Middle frontal gyrus (tissue), 1 donor: Measurements from ENCODE around the gene HEATR5B.

Source experiments
- DNase-seq: peaks from one replicate; pipeline ENCODE4 v3.0.0-alpha.2; 2015; ENCODE audit warnings: low spot score; ENCODE audit errors: extremely low spot score

Gene HEATR5B

DNA sequence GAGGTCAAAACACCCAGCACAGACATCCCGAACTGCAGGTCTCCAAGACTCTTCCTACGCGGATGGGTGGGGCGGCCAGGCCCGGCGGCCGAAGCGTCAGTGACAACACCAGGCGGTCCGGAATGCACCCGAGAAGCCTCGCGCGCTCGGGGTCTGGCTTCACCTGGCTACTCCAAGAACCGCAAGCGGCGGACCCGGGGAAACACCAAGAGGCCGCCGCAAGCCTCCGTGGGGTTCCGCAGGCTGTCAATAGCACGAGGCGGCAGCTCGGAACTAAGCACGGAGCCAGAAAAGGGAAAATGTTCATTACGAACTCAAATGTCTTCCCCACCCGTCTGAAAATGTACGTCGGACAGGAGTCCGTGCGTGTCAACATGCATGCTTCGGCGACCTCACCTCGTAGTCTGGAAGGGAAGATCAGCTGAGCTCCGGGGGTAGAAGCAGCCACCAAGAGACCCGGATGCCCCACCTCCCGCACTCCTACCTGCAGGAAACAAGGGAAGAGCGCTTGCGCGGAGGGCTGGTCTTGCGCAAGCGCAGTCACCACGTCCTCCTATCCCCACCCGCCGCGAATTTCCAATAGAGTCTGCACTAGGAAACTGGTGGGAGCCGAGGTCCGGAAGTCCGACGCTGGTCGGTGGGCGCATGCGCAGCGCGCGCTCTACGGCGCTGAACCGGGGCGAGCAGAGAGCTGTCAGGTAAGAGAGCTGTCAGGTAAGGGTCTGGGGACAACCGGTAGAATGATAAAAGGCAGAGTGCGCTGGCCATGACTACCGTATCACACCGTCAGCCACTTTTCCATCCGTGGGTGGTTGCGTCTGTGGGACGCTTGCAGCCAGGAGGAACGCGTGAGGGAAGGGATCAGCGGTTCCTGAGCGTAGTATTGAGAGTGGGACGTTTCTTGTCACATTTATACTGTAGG, at the start of gene HEATR5B, which contains the start of gene GPATCH11:
TSS of gene HEATR5B (minus strand) at position 500 of the 922 bp plus-strand sequence. CDS start 958 bp downstream, outside the sequence.
TSS of gene GPATCH11 (plus strand) at position 646 of the 922 bp plus-strand sequence. CDS start 3,864 bp downstream, outside the sequence.
- DNase-seq = peak; percentile 94

DNA sequence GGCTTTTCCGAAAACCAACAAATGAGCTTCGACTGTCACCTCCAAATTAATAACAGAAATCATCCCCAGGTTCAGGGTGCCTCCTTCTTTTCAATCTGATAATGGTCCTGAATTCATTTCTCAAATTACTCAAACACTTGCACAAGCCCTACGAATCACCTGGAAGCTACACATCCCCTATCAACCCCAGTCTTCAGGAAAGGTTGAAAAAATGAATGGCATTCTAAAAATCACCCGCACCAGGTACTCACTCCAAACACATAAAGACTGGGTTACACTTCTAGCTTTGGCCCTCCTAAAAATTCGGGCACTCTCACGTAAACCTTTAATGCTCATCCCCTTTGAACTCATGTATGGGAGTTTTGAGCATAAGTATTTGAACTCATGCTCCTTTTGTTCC, 48.7 kb upstream of the HEATR5B start:
- no peak for DNase-seq

DNA sequence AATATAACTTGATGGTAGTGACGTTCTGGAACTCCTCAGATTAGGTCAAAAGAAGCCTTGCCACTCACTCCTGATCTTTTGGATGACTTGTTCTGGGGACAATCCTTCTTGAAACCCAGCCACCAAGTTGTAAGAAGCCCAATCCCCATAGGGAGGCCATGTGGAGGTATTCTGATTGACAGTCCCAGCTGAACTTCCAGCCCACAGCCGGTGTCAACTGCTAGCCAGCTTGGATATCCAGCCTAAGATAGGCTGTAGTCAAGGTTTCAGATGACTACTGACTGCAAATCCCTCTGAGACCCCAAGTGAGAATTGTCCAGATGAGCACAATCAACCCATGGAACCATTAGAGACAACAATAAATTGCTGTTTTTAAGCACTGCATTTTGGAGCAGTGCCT, 41.2 kb upstream of the HEATR5B start:
- no peak for DNase-seq

DNA sequence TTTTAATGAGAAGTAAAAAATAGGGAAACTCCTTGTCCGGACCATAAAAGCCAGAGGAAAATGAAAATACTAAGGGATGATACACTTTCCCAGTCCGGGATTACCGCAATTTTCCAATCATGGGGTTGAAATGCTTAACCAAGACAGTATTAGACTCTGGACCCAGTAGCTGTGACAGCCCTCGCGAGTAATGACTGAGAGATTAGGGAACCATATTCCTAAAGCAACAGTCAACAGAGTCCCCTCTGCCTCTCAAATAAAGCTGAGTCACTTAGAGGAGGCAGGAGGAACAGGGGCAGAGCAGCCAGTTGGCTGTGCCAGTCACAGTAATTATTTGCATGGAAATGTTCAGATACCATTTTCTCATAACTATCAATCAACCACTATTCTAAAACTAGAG, 35.0 kb upstream of the HEATR5B start:
- no peak for DNase-seq

DNA sequence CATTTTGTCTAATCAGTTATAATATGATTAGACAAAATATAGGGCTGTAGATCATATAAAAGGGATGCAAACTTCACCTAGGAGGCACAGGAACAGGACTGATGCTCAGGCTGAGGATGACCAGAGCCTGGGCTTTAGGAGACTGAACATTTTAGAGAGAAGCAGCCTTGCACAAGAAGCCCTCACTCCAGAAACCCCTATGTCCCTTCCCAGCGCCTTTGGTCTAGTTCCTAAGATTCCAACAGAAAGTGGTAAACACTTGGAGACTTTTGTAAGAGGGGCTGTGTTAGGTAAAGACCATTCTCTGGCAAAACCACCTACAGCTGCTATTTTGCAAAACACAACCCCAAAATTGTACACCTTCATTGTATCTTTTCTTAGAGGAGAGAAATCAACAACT, 33.4 kb upstream of the HEATR5B start:
- DNase-seq = no peak

DNA sequence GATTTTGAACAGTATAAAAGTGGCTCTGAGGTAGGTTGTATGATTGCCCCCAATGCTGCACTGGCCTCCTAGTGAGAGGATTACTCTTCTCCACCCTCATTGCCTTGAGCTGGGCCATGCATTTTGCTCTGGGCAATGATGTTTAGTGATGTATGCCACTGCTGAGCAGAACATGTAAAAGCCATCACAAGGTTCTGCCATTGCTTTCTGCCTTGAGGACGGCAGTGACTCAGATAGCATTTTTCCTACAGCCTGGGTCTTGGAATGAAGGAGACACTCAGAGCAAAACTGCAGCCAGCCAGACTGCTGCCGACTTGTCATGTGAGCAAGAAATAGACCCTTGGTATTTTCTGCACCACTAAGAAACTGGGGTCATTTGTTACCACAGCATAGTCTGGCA, 27.8 kb upstream of the HEATR5B start:
- DNase-seq = no peak

DNA sequence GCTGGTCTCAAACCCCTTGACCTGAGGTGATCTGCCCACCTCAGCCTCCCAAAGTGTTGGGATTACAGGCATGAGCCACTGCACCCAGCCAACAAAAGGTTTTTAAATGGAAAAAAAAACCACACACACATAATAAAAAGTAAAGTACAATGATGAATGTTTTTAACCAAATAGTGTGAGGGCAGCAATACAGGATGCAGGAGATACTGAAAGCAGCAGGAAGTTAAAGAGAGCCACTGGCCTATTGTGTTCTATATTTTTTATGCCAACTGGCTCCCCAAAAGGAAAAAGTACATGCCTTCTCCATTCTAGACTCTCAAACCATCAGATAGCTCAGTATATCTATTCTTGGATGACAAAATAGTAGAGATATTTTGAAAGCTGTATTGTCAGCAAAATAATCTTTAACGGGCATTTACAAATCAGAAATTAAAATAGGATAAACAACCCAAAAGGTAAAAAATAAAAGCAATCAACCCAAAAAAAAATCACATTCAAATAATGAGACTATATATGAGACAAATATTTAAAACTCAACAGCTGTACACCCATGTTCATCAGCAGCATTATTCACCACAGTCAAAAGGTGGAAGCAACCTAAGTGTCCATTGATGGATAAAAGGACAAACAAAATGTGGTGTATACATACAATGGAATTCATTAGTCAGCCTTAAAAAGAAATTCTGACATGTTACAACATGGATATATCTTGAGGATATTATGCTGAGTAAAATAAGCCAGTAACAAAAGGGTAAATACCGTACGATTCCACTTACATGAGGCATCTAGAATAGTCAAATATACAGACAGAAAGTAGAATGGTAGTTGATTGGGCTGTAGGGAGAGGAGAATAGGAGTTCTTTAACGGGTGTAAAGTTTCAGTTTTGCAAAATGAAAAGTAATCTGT, 26.4 kb upstream of the HEATR5B start:
- no peak for DNase-seq

DNA sequence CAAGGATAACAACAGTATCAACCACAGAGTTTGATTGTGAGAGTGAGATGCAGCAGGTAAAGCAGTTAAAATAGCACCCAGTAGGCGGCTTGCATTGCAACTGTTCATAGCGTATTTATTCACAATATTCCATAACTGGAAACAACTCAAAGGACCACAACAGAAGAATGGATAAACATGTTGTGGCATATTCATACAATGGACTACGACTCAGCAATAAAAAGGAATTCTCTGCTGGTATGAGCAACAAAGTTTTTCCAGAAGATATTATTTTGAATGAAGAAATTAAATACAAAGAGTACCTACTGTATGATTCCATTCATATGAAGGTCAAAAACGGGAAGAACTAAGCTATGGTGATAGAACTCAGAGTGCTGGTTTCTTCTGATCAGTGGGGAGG, 25.4 kb upstream of the HEATR5B start:
- DNase-seq = no peak

DNA sequence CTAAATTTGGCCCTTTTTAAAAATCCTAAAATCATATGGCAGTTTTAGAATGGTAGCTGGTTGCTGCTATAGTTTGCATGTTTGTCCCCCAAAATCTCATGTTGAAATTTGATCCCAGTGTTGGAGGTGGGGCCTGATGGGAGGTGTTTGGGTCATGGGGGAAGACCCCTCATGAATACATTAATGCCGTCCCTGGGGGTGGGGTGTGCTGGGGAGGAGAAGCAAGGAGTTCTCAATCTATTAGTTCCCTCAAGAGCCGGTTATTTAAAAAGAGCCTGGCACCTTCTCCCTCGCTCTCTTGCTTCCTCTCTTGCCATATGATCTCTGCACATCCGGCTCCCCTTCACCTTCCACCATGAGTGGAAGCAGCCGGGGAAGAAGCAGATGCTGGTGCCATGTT, 21.0 kb upstream of the HEATR5B start:
- no peak for DNase-seq

DNA sequence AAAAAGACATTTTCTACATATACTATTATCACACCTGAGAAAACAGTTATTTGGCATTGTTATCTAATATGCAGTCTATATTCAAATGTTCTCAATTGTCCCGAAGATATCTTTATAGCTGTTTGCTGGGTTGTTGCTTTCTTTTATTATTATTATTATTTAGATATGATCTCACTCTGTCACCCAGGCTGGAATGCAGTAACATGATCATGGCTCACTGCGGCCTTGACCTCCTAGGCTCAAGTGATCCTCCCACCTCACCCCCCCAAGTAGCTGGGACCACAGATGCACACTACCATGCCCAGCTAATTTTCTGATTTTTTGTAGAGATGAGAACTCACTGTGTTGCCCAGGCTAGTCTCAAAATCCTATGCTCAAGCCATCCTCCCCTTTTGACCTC, 20.0 kb upstream of the HEATR5B start:
- no peak for DNase-seq

DNA sequence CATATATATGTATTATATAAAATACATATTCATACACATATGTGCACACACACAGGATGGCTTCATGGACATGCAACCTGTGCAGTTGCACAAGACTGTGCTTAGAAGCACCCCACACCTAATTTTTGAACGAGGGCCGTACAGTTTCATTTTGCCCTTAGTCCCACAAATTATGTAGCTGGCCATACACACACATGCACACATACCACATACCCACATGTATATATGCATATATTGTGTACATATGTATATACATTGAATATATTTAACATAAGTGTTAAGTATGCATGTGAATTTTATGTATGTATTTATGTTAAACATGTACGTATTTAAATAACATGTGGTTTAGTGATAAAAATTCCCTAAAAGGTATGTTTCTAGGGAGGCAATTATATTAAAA, 18.4 kb upstream of the HEATR5B start:
- no peak for DNase-seq

DNA sequence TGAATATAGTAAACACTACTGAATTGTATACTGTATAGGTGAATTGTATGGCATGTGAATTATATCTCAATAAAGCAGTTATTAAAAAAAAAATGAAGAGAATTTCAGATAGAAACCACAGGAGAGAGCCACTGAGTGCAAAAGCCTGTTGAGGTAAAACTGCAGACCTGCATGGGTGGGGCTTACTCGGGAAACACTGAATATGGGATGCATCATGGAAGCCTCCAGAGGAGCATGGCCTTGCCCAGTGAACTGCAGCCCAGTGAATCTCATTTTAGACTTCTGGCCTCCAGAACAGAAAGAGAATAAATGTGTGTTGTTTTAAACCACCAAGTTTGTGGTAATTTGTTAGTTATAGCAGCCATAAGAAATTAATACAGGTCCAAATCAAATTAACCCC, 15.9 kb upstream of the HEATR5B start:
- no peak for DNase-seq

DNA sequence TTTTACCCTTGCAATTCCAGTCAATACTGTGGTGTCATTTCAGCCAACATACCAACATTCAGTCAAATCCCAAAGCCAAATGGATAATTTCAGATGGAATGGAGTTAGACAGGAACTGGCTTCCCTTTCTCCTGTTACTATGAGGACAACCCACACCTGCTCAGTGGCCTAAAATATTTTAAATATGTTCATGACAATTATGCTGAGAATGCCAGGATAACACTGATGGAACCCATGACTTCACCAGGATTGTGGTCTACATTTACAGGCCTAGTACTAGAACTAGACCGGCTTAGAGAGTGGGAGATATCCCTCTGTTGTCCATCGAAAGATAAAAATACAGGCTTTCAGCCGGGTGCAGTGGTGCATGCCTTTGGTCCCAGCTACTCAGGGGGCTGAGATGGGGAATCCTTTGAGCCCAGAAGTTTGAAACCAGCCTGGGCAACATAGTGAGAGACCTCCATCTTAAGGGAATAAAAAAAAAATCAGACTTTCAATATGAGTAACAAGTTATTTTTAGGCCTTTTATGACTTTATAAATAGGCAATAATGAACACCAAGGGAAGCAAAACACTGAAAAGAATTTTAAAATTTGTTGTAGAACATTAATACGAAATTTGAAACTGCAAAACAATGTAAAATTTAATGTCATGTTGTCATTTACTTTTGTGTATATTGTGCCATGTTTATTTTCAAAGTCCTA, 14.4 kb upstream of the HEATR5B start:
- DNase-seq = no peak

DNA sequence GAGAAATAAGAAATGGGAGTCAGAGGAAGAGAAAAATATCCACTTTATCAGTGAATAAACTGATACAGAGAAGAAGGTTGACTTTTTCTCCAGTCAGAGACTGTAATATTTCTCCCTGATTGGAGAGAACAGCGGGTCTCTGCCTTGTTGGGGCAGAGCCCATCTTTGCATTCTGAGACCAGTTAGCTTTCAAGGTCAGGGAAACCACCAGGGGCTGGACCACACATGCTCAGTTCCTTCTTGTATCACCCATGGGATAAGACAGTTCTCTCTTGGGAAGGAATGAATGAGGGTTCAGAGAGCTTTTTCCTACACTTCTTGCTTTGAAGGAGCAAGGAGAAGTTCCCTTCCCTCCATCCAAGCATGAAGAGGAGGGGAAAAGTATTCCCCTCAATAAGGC, 12.4 kb upstream of the HEATR5B start:
- no peak for DNase-seq

DNA sequence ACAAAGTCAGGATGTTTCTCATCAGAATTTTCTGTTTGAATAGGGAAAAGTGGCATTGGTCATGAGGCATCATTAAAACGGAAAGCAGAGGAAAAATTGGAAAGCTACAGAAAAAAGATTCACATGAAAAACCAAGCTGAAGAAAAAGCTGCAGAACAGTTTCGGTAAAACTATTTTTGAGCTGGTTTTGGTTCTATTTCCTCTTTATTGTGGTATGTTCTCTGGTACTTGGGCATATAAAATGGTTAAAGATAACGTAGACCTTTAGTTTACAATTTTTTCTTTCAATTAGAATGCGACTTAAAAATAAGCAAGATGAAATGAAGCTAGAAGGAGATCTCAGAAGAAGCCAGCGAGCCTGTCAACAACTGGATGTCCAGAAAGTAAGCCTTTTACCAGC, 7.7 kb upstream of the HEATR5B start:
- DNase-seq = no peak

DNA sequence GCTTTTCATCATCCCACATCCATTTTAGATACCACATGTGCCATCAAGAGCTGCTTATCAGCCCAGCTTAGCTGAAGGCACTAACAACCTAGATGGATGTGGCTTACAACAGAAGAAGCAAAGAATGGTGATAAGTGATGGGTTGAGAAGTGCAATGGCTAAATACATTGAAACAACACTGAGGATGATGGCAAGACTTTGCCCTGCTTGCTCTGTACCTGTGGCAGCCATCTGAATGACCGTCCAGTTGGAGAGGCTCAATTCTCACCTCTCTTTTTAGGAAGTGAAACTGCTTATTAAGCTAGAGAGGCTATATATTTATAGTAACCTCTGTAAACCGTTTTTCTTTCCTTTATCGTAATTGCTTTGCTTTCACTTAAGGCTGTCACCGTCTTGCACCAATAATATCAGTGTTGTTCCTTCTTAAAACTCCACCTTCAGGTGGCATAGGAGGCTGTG, 5.9 kb upstream of the HEATR5B start:
- no peak for DNase-seq

DNA sequence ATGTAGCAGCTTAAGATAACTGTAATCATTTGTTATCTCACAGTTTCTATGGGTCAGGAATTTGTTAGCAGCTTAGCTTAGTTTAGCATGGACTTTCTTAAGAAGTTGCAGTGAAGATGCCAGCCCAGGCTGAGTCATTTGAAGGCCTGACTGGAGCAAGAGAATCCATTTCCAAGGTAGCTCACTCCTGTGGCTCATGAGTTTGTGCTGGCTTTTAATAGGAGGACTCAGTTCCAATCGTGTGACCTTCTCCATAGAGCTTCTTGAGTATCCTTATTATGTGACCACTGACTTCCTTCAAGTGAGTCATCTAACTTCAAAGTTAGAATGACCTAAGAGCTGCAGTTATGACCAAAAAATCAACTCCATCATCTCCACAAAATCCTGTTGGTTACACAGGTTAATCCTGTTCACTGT, 1.6 kb upstream of the HEATR5B start:
- no peak for DNase-seq

DNA sequence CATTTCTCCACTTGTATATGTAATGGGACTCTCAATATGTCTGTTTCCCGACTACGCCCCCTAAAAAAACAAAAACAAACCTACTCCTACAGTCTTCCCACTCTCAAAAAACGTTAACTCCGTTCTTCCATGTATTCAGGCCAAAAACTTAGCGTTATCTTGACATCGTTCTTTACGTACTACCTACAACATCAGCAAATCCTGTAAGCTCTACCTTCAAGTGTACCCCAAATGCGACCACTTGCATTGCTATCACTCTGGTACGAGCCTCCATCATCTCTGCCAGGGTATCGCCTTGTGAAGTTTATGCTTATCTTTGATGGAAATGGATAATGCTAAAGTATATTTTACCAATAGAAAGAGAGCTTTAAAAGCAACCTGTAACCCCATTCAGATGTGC, 625 bp upstream of the HEATR5B start:
- no peak for DNase-seq

DNA sequence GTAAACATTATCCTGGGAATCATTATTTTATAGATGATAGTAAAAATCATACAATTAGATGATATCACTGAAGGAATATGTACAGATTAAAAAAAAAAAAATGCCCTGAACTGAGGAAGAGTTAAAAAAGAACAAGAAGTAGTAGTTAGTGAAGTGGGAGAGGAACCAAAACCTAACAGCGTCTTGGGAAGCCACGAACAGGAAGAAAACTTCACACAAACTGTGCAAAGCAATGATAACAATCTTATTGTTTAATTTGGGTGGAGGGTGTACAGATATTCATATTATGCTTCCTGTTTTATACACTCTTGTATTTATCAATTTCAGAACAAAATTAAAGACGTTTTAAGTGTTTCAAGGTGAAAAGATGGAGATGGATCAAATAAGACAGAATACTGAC, 3.5 kb downstream of the HEATR5B start:
- DNase-seq = no peak

DNA sequence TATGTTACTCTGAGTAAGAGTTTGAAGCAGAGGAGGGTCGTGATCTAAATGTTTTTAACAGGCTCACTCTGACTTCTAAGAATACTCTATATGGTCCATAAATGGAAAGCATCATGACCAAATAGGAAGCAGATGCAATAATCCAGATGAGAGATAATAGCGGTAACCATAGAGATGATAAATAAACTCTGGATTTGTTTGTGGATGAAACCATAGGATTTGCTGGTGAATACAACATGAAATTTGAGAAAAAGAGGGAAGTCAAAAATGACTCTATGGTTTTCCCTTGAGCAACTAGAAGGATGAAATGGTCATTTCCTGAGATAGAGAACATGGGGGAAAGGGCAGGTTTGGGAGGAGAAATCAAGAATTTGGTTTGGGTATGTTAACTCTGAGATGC, 3.9 kb downstream of the HEATR5B start:
- no peak for DNase-seq

DNA sequence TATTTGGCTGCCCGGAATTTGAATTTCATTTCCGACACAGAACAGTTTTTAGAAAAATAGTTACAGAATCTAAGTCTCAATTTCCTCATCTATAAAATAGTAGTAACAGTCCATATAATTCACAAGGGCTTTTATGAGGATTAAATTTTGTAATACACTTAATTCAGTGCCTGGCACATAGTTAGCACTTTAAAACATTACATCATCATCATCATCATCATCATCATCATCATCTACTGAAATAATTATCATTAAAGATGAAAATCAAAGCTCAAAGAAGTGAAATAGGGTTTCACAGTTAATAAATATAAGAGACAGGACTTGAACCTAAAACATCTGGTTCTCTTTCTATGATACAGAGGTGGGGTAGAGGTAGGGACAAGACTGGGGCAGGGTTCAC, 13.2 kb downstream of the HEATR5B start:
- DNase-seq = no peak
